Colonic mucosa (tissue), 4 donors: ENCODE measurements around the gene MLPH. TPM values are rescaled to one million over a fixed set of nuclear protein-coding genes. Genes with fewer than 3 reads are reported as not detected.

Experiments
- DNase-seq: peaks from one replicate; pipeline ENCODE4 v3.0.0-alpha.2; 2020
- H3K27ac ChIP-seq: fragments of 200-600 bp; one replicate; pipeline ENCODE4 v1.8.0; 2021
- H3K27me3 ChIP-seq: fragments of 200-600 bp; one replicate; pipeline ENCODE4 v1.8.0; 2021
- H3K36me3 ChIP-seq: fragments of 200-600 bp; one replicate; pipeline ENCODE4 v1.8.0; 2021
- H3K4me1 ChIP-seq: fragments of 200-600 bp; one replicate; pipeline ENCODE4 v1.8.0; 2021; ENCODE audit warnings: mild to moderate bottlenecking
- H3K4me3 ChIP-seq: fragments of 200-600 bp; one replicate; pipeline ENCODE4 v1.8.0; 2021
- H3K9ac ChIP-seq, 2 donors: one replicate each; pipeline ENCODE4 v1.7.0; 2013; ENCODE audit warnings: control low read depth in 2 of 2, low read depth in 2 of 2, low read length in 2 of 2
- H3K9me3 ChIP-seq: fragments of 200-600 bp; one replicate; pipeline ENCODE4 v1.8.0; 2021
- CTCF ChIP-seq: fragments of 200-600 bp; IDR thresholded peaks from one replicate; pipeline ENCODE4 v1.8.0; 2022; ENCODE audit warnings: antibody characterized with exemption, mild to moderate bottlenecking
- intact Hi-C: fragments of 100-400 bp; cut with DNase I; formaldehyde crosslinking; loops from one replicate; pipeline ENCODE4 v1.14.1; 2022
- total RNA-seq, 2 donors: library from RNA; stranded (reverse); fragmentation: NEBNext Ultra II Directional in 1 of 2; extraction: Animal tissue kit (Norgen Biotek cat#: 25700) in 1 of 2; gene quantifications; one replicate each; pipeline ENCODE4 v1.2.1, GENCODE V29; 2021
- donor health status: healthy.
- donor health status: DM: no; HTN: no; CAD: no.
- donor health status: DM: no; HTN: no; CAD: no.

Gene MLPH
- total RNA-seq, 2 donors from 2014 or later: 87.9 to 111 TPM

- no peak for TF ChIP-seq CTCF
- Histone ChIP-seq H3K27me3 (no peaks in the 10 kb centered on the region), H3K9me3 (no peaks in the 10 kb centered on the region), H3K9ac (no peak overlapping the region), H3K4me1 (no peaks in the 10 kb centered on the region), H3K4me3 (no peak overlapping the region), H3K36me3 (no peaks in the 10 kb centered on the region), H3K27ac (no peak overlapping the region)
- DNase-seq: no peak
- intact Hi-C loops: no loop called here
Measured at GRCh38 chr2:237546876-237547395, 59.9 kb downstream of the MLPH start.

DNA sequence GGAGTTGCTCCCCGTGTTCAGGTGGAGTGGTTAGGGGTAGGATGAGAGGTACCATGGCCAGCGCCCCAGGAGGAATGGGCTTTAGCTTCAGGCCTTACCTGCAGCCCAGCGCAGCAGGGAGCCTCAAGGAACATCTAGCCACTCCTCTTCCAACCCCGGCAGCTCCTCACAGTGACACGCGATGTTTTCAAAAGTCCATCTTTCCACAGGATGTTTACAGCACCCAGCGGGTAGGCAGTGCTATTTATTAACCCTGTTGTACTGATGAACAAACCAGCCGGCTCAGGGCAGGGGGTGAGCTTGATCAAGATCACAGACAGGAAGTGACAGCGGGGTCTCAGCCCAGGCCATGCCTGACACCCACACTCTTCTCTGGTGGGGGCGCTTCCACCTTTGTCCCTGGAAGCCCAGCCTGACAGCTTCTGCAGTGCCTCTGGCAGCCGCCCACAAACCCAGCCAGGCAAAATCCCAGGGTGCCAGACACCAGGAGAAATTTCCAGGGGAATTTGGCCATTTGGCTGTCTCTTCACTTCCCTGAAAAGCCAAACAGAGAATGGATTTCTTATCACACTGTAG lies 60.9 kb downstream of the MLPH start:
- Histone ChIP-seq H3K4me3 (no peak overlapping the region), H3K9me3 (no peaks in the 10 kb centered on the region), H3K27ac (no peak overlapping the region), H3K9ac (no peak overlapping the region), H3K27me3 (no peaks in the 10 kb centered on the region), H3K36me3 (no peaks in the 10 kb centered on the region), H3K4me1 (no peaks in the 10 kb centered on the region)
- TF ChIP-seq CTCF: no peak
- DNase-seq: no peak
- intact Hi-C loops: no loop called here

GRCh38 chr2:237549216-237549615 lies 62.2 kb downstream of the MLPH start:
- TF ChIP-seq CTCF: no peak
- intact Hi-C loops: no loop called here
- H3K9me3 ChIP-seq: no peaks in the 10 kb centered on the region
- H3K4me1 ChIP-seq: no peaks in the 10 kb centered on the region
- no peak for DNase-seq
- no peak overlapping the region for H3K4me3 ChIP-seq
- peaks cover 2% of the 10 kb centered on the region for H3K36me3 ChIP-seq
- H3K27me3 ChIP-seq: no peaks in the 10 kb centered on the region
- no peak overlapping the region for H3K27ac ChIP-seq
- H3K9ac ChIP-seq: no peak overlapping the region

DNA sequence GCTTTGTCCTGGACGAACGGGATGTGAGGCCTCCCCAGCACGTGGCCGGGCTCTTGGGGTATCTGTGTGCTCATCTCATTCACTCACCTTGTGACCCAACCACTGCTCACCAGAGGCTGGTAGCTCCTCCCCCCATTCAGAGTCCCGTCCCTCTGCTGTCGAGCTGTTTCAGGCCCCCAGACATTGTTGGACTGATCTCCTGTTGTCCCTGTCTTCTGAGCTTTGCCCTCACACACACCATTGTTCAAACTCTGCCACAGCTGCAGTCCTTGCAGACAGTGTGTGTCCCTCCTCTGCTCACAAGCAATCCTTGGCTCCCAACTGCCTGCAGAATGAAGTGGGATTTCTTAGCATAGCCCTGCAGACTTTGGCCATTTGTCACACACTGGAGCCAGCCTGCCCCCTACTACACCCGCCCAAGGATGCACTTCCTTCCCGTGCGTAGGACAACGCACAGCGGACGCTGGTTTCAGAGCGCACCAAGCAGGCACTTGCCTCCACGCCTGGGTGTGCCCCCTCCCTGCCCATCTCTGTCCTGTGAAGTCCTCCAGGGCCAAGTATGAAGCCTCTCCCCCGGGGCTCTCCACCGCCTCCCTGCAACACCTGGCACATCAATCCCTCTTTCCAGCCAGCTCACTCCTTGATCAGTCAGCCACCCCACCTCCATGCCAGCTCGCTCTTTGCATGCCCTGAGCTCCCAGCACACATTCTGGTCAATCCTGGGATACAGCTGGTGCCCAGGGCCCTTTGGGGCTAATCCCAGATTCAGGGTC lies 62.8 kb downstream of the MLPH start:
- Histone ChIP-seq H3K4me3 (no peak overlapping the region), H3K4me1 (no peaks in the 10 kb centered on the region), H3K36me3 (peaks cover 4% of the 10 kb centered on the region), H3K9ac (no peak overlapping the region), H3K27me3 (no peaks in the 10 kb centered on the region), H3K27ac (no peak overlapping the region), H3K9me3 (no peaks in the 10 kb centered on the region)
- intact Hi-C loops: no loop called here
- no peak for TF ChIP-seq CTCF
- DNase-seq: no peak

DNA sequence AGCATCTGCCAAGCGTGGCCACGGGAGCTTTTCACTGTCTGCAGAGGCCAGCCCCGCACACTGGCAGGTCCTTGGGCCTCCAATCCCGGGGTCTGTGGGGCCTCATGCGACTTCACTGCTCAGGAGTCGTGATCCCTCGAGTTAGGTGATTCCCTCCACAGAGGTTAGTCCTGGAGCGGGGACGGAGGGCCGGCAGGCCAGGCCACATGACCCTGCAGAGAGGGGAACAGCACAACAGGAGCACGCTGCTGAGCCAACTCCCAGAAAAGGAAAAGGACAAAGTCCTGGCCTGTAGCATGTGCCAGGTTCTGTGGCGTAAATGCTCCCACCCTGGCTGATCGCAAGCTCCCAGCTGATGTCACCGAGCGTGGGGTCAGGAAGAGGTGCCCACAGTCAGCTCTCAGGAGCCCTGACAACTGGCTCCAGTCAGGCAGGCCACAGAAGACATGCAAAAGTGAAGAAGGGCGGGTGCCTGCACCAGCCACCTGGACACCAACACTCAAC lies 64.1 kb downstream of the MLPH start:
- Histone ChIP-seq H3K4me3 (no peak overlapping the region), H3K27ac (no peak overlapping the region), H3K27me3 (no peaks in the 10 kb centered on the region), H3K36me3 (peaks cover 4% of the 10 kb centered on the region), H3K4me1 (no peaks in the 10 kb centered on the region), H3K9ac (no peak overlapping the region), H3K9me3 (no peaks in the 10 kb centered on the region)
- intact Hi-C loops: no loop called here
- no peak for TF ChIP-seq CTCF
- DNase-seq: no peak
